Spleen (tissue), 7 donors: ENCODE data around the gene GPD2.

Experiments used
- CTCF ChIP-seq, 11 experiments: fragments of 200-600 bp in 7 of 11; fragments of 450-650 bp in 4 of 11; sonication (generic) in 4 of 11; IDR thresholded peaks in 8 of 11; conservative IDR thresholded peaks in 3 of 11; 1 replicate in 7 of 11; 2 replicates in 4 of 11; pipeline versions ENCODE4 v1.4.0 to v1.8.0; 2016 to 2021; ENCODE audit warnings: antibody characterized with exemption in 11 of 11, inconsistent platforms in 4 of 11, mild to moderate bottlenecking in 1 of 11
- POLR2AphosphoS5 ChIP-seq, 3 donors: sonication (generic); formaldehyde crosslinking; IDR thresholded peaks; one replicate each; pipeline ENCODE4 v1.5.1; 2017; ENCODE audit warnings: antibody characterized with exemption in 3 of 3
- donor health status: DM: no; HTN: no; CAD: no; lungs with moderate emphysema.
- donor health status: DM: no; HTN: no; CAD: no.
- donor health status: DM: no; HTN: no; CAD: no.

GRCh38 chr2:156518138-156518537 lies 82.0 kb downstream of the GPD2 start:
- no peak for TF ChIP-seq CTCF (IDR thresholded peaks at IDR 0.05 in 8 of 11, conservative IDR thresholded peaks at IDR 0.05 in 3 of 11)
- TF ChIP-seq POLR2AphosphoS5 (IDR thresholded peaks at IDR 0.05) = no peak
